HG03045 (cell line): ENCODE data around the gene RAB17.

Source experiments
- ATAC-seq: cut with Tn5 transposase; IDR thresholded peaks from one replicate; pipeline ENCODE4 v1.9.1; 2021; ENCODE audit warnings: mild to moderate bottlenecking, moderate library complexity; ENCODE audit not compliant: unreplicated experiment

The RAB17 gene

GRCh38 chr2:237540223-237540775 is 50.2 kb downstream of the RAB17 start:
- no peak for ATAC-seq

- no peak for ATAC-seq
These were observed 50.9 kb downstream of the RAB17 start for GRCh38 chr2:237539681-237540080.

- ATAC-seq: no peak
These were observed 51.6 kb downstream of the RAB17 start for GRCh38 chr2:237538901-237539300.

GRCh38 chr2:237538001-237538720 is 52.4 kb downstream of the RAB17 start:
- ATAC-seq: no peak

- no peak for ATAC-seq
These were observed 53.9 kb downstream of the RAB17 start for GRCh38 chr2:237536617-237537016.

GRCh38 chr2:237536083-237536415 is 54.5 kb downstream of the RAB17 start:
- no peak for ATAC-seq

- ATAC-seq: no peak
These were observed 55.0 kb downstream of the RAB17 start for GRCh38 chr2:237535385-237536082.

- no peak for ATAC-seq
These were observed 56.2 kb downstream of the RAB17 start for GRCh38 chr2:237534380-237534779.

GRCh38 chr2:237533668-237534161 is 56.8 kb downstream of the RAB17 start:
- no peak for ATAC-seq

- no peak for ATAC-seq
These were observed 58.4 kb downstream of the RAB17 start for GRCh38 chr2:237532160-237532559.

GRCh38 chr2:237530472-237531433 is 59.8 kb downstream of the RAB17 start:
- no peak for ATAC-seq

- no peak for ATAC-seq
These were observed 60.8 kb downstream of the RAB17 start for GRCh38 chr2:237529452-237530402.

GRCh38 chr2:237527766-237528165 is 62.8 kb downstream of the RAB17 start:
- no peak for ATAC-seq

GRCh38 chr2:237527233-237527632 is 63.3 kb downstream of the RAB17 start:
- ATAC-seq: no peak

GRCh38 chr2:237525559-237526157 is 64.9 kb downstream of the RAB17 start:
- no peak for ATAC-seq

- ATAC-seq: no peak
These were observed 65.9 kb downstream of the RAB17 start for GRCh38 chr2:237524631-237525030.
